Trophoblast cell (in vitro differentiated cells and primary cell): Measurements from ENCODE around the gene FRS3.

Experiments
- DNase-seq, 2 donors: peaks; one replicate each; pipeline ENCODE4 v3.0.0-alpha.2; 2016
- H2AFZ ChIP-seq: 2 replicates; pipeline ENCODE4 v1.6.1; 2013; ENCODE audit warnings: low read length, moderate library complexity, mild to moderate bottlenecking; ENCODE audit not compliant: insufficient read depth, poor library complexity
- H2AK5ac ChIP-seq: 2 replicates; pipeline ENCODE4 v1.6.1; 2013; ENCODE audit warnings: mild to moderate bottlenecking, low read length
- H2BK120ac ChIP-seq: 2 replicates; pipeline ENCODE4 v1.6.1; 2013; ENCODE audit warnings: low read length, mild to moderate bottlenecking, moderate library complexity; ENCODE audit not compliant: insufficient read depth, poor library complexity
- H2BK12ac ChIP-seq: 2 replicates; pipeline ENCODE4 v1.6.1; 2013; ENCODE audit warnings: mild to moderate bottlenecking, low read length, moderate library complexity
- H2BK5ac ChIP-seq: 2 replicates; pipeline ENCODE4 v1.6.1; 2013; ENCODE audit warnings: low read length, low read depth, moderate library complexity, mild to moderate bottlenecking; ENCODE audit not compliant: poor library complexity
- H3K14ac ChIP-seq: 2 replicates; pipeline ENCODE4 v1.6.1; 2013; ENCODE audit warnings: mild to moderate bottlenecking, low read length
- H3K18ac ChIP-seq: 2 replicates; pipeline ENCODE4 v1.6.1; 2013; ENCODE audit warnings: mild to moderate bottlenecking, low read length
- H3K23ac ChIP-seq: 2 replicates; pipeline ENCODE4 v1.6.1; 2013; ENCODE audit warnings: low read length
- H3K27ac ChIP-seq: 2 replicates; pipeline ENCODE4 v1.5.1; 2013; ENCODE audit warnings: low read depth, mild to moderate bottlenecking, inconsistent platforms, low read length, moderate library complexity
- H3K27me3 ChIP-seq: 2 replicates; pipeline ENCODE4 v1.6.1; 2013; ENCODE audit warnings: inconsistent platforms, mild to moderate bottlenecking, low read length, moderate library complexity; ENCODE audit not compliant: insufficient read depth
- H3K36me3 ChIP-seq, 2 experiments: 1 replicate in 1 of 2; 2 replicates in 1 of 2; pipeline ENCODE4 v1.6.1; 2013; ENCODE audit warnings: low read length in 2 of 2, mild to moderate bottlenecking in 2 of 2, moderate library complexity in 1 of 2; ENCODE audit not compliant: insufficient read depth in 2 of 2, control insufficient read depth in 1 of 2
- H3K4ac ChIP-seq: 2 replicates; pipeline ENCODE4 v1.6.1; 2013; ENCODE audit warnings: low read depth, mild to moderate bottlenecking, low read length, moderate library complexity
- H3K4me1 ChIP-seq, 2 experiments: 1 replicate in 1 of 2; 2 replicates in 1 of 2; pipeline ENCODE4 v1.6.1; 2013; ENCODE audit warnings: low read length in 2 of 2, mild to moderate bottlenecking in 2 of 2, moderate library complexity in 1 of 2; ENCODE audit not compliant: insufficient read depth in 2 of 2, control insufficient read depth in 1 of 2
- H3K4me2 ChIP-seq: 2 replicates; pipeline ENCODE4 v1.6.1; 2013; ENCODE audit warnings: inconsistent platforms, mild to moderate bottlenecking, low read length, moderate library complexity
- H3K4me3 ChIP-seq: 2 replicates; pipeline ENCODE4 v1.5.1; 2013; ENCODE audit warnings: mild to moderate bottlenecking, low read depth, low read length, inconsistent platforms
- H3K79me1 ChIP-seq: one replicate; pipeline ENCODE4 v1.6.1; 2013; ENCODE audit warnings: low read length
- H3K79me2 ChIP-seq: 2 replicates; pipeline ENCODE4 v1.6.1; 2013; ENCODE audit warnings: low read length, mild to moderate bottlenecking; ENCODE audit not compliant: control insufficient read depth, insufficient read depth, poor library complexity
- H3K9ac ChIP-seq: 2 replicates; pipeline ENCODE4 v1.6.1; 2013; ENCODE audit warnings: mild to moderate bottlenecking, low read length
- H3K9me3 ChIP-seq: 2 replicates; pipeline ENCODE4 v1.6.1; 2013; ENCODE audit warnings: low read depth, mild to moderate bottlenecking, control low read depth, inconsistent platforms, low read length; ENCODE audit not compliant: insufficient read depth
- H4K12ac ChIP-seq: 2 replicates; pipeline ENCODE4 v1.6.1; 2013; ENCODE audit warnings: low read depth, mild to moderate bottlenecking, low read length, moderate library complexity
- H4K8ac ChIP-seq: 2 replicates; pipeline ENCODE4 v1.6.1; 2013; ENCODE audit warnings: low read depth, mild to moderate bottlenecking, low read length, moderate library complexity
- H4K91ac ChIP-seq: one replicate; pipeline ENCODE4 v1.6.1; 2013; ENCODE audit warnings: low read depth, mild to moderate bottlenecking, low read length, moderate library complexity
- WGBS: extraction: QIAGEN DNeasy Blood & Tissue Kit; methylation state at CpG from one replicate; pipeline ENCODE4 v1.1.7; 2013; ENCODE audit warnings: missing lambda C conversion rate; ENCODE audit not compliant: insufficient read length, insufficient coverage; ENCODE audit errors: extremely low coverage; 5-methylcytosine and 5-hydroxymethylcytosine counted together

Gene FRS3

GRCh38 chr6:41778895-41779294 lies 805 bp downstream of the FRS3 start:
- peak overlapping the region; percentile 29 for H3K14ac ChIP-seq
- H3K9ac ChIP-seq, result no peak overlapping the region
- no peak overlapping the region for H2BK5ac ChIP-seq
- H3K4me2 ChIP-seq, result peak overlapping the region; percentile 90
- H4K12ac ChIP-seq, result no peak overlapping the region
- no peak overlapping the region for H2AFZ ChIP-seq
- no CpG with 5 or more reads among the region's 6 CpGs for WGBS
- no peak overlapping the region for H3K4me3 ChIP-seq
- H4K8ac ChIP-seq, result peak overlapping the region; percentile 17
- no peaks in the 10 kb centered on the region for H3K79me2 ChIP-seq
- no peaks in the 10 kb centered on the region for H3K27me3 ChIP-seq
- H3K4me1 ChIP-seq, result peaks cover 6 to 12% of the 10 kb centered on the region in 2 experiments
- no peak overlapping the region for H3K18ac ChIP-seq
- no peak overlapping the region for H3K23ac ChIP-seq
- no peak overlapping the region for H4K91ac ChIP-seq
- no peak overlapping the region for H3K27ac ChIP-seq
- no peaks in the 10 kb centered on the region for H3K9me3 ChIP-seq
- H2BK120ac ChIP-seq, result no peak overlapping the region
- H2AK5ac ChIP-seq, result peak overlapping the region; percentile 3
- H2BK12ac ChIP-seq, result no peak overlapping the region
- H3K36me3 ChIP-seq, result peaks cover 11 to 16% of the 10 kb centered on the region in 2 experiments
- no peak overlapping the region for H3K4ac ChIP-seq
- H3K79me1 ChIP-seq, result peaks cover 2% of the 10 kb centered on the region
- no peak for DNase-seq

- H4K91ac ChIP-seq, result no peak overlapping the region
- no peak overlapping the region for H3K9ac ChIP-seq
- no peak overlapping the region for H2BK5ac ChIP-seq
- H4K12ac ChIP-seq, result no peak overlapping the region
- H3K36me3 ChIP-seq, result peaks cover 13 to 20% of the 10 kb centered on the region in 2 experiments
- no peaks in the 10 kb centered on the region for H3K9me3 ChIP-seq
- no peak overlapping the region for H3K23ac ChIP-seq
- no peak overlapping the region for H4K8ac ChIP-seq
- no peak overlapping the region for H3K14ac ChIP-seq
- H2AK5ac ChIP-seq, result no peak overlapping the region
- WGBS, result no CpG with 5 or more reads among the region's 5 CpGs
- H2BK12ac ChIP-seq, result no peak overlapping the region
- H3K4ac ChIP-seq, result no peak overlapping the region
- no peak overlapping the region for H2AFZ ChIP-seq
- peaks cover 2% of the 10 kb centered on the region for H3K79me1 ChIP-seq
- H3K4me2 ChIP-seq, result no peak overlapping the region
- H3K27ac ChIP-seq, result no peak overlapping the region
- H3K4me1 ChIP-seq, result peaks cover 6 to 12% of the 10 kb centered on the region in 2 experiments
- peak overlapping the region; percentile 19 for H3K18ac ChIP-seq
- no peak for DNase-seq
- H3K27me3 ChIP-seq, result no peaks in the 10 kb centered on the region
- no peak overlapping the region for H2BK120ac ChIP-seq
- no peak overlapping the region for H3K4me3 ChIP-seq
- no peaks in the 10 kb centered on the region for H3K79me2 ChIP-seq
These were observed 2.0 kb downstream of the FRS3 start for GRCh38 chr6:41777551-41778285.

GRCh38 chr6:41775293-41775882 lies 4.3 kb downstream of the FRS3 start:
- WGBS, result no CpG with 5 or more reads among the region's 13 CpGs
- H3K27me3 ChIP-seq, result no peaks in the 10 kb centered on the region
- H2BK5ac ChIP-seq, result no peak overlapping the region
- no peak overlapping the region for H4K12ac ChIP-seq
- no peak overlapping the region for H3K23ac ChIP-seq
- H3K14ac ChIP-seq, result no peak overlapping the region
- H4K8ac ChIP-seq, result no peak overlapping the region
- H3K4me1 ChIP-seq, result peaks cover 2 to 6% of the 10 kb centered on the region in 2 experiments
- no peak overlapping the region for H3K27ac ChIP-seq
- peaks cover 30 to 41% of the 10 kb centered on the region in 2 experiments for H3K36me3 ChIP-seq
- H3K4me3 ChIP-seq, result peak overlapping the region; percentile 5
- H2AK5ac ChIP-seq, result peak overlapping the region; percentile 13
- no peak overlapping the region for H3K18ac ChIP-seq
- H3K79me1 ChIP-seq, result peaks cover 2% of the 10 kb centered on the region
- no peak overlapping the region for H2BK12ac ChIP-seq
- no peak overlapping the region for H4K91ac ChIP-seq
- no peak overlapping the region for H3K4ac ChIP-seq
- no peaks in the 10 kb centered on the region for H3K79me2 ChIP-seq
- H2AFZ ChIP-seq, result no peak overlapping the region
- H3K4me2 ChIP-seq, result no peak overlapping the region
- H3K9ac ChIP-seq, result no peak overlapping the region
- H3K9me3 ChIP-seq, result no peaks in the 10 kb centered on the region
- no peak for DNase-seq
- H2BK120ac ChIP-seq, result no peak overlapping the region

GRCh38 chr6:41774841-41775240 lies 4.9 kb downstream of the FRS3 start:
- Histone ChIP-seq H3K79me2 (no peaks in the 10 kb centered on the region), H2AK5ac (no peak overlapping the region), H3K18ac (no peak overlapping the region), H3K4me2 (no peak overlapping the region), H3K4ac (no peak overlapping the region), H2BK12ac (no peak overlapping the region), H3K36me3 (peaks cover 33 to 42% of the 10 kb centered on the region in 2 experiments), H3K4me3 (no peak overlapping the region), H2BK5ac (no peak overlapping the region), H3K23ac (no peak overlapping the region), H3K9ac (no peak overlapping the region), H3K14ac (no peak overlapping the region), H2AFZ (no peak overlapping the region), H3K9me3 (no peaks in the 10 kb centered on the region), H2BK120ac (no peak overlapping the region), H4K12ac (no peak overlapping the region), H3K79me1 (peaks cover 2% of the 10 kb centered on the region), H4K91ac (no peak overlapping the region), H3K27ac (no peak overlapping the region), H3K27me3 (no peaks in the 10 kb centered on the region), H4K8ac (no peak overlapping the region), H3K4me1 (peaks cover 2 to 6% of the 10 kb centered on the region in 2 experiments)
- no peak for DNase-seq
- no CpG with 5 or more reads among the region's 3 CpGs for WGBS
